Osteocyte (in vitro differentiated cells): ENCODE measurements around the gene ITGB4. TPM values are rescaled to one million over a fixed set of nuclear protein-coding genes. Genes with fewer than 3 reads are reported as not detected.

Source experiments
- DNase-seq: peaks from one replicate; pipeline ENCODE4 v3.0.0; 2021; ENCODE audit warnings: mixed read lengths; ENCODE audit not compliant: unreplicated experiment; ENCODE audit errors: extremely low spot score
- H3K27ac Mint-ChIP-seq: one replicate; pipeline ENCODE4 v1.8.0; 2021; ENCODE audit warnings: mild to moderate bottlenecking, mixed read lengths; ENCODE audit not compliant: unreplicated experiment
- H3K27me3 Mint-ChIP-seq: one replicate; pipeline ENCODE4 v1.8.0; 2021; ENCODE audit warnings: mixed read lengths; ENCODE audit not compliant: unreplicated experiment
- H3K36me3 Mint-ChIP-seq: one replicate; pipeline ENCODE4 v1.8.0; 2021; ENCODE audit warnings: mixed read lengths; ENCODE audit not compliant: unreplicated experiment
- H3K4me1 Mint-ChIP-seq: one replicate; pipeline ENCODE4 v1.8.0; 2021; ENCODE audit warnings: mixed read lengths; ENCODE audit not compliant: unreplicated experiment
- H3K4me3 Mint-ChIP-seq: one replicate; pipeline ENCODE4 v1.8.0; 2021; ENCODE audit warnings: mild to moderate bottlenecking, moderate library complexity, mixed read lengths; ENCODE audit not compliant: unreplicated experiment
- H3K9me3 Mint-ChIP-seq: one replicate; pipeline ENCODE4 v1.8.0; 2021; ENCODE audit warnings: mixed read lengths; ENCODE audit not compliant: unreplicated experiment
- CTCF ChIP-seq: fragments of 200-600 bp; sonication (generic); IDR thresholded peaks from 2 replicates; pipeline ENCODE4 v1.5.0; 2021; ENCODE audit warnings: antibody characterized with exemption, mild to moderate bottlenecking, moderate library complexity
- total RNA-seq: library from RNA; stranded (reverse); gene quantifications from 2 replicates; pipeline ENCODE4 v1.2.1, GENCODE V29; 2021

The ITGB4 gene
- total RNA-seq, 1 donor from 2014 or later = 460 TPM

- Mint-ChIP-seq H3K27me3 (no peaks in the 10 kb centered on the region), H3K4me3 (no peak overlapping the region), H3K36me3 (peaks cover 57% of the 10 kb centered on the region), H3K4me1 (peaks cover 8% of the 10 kb centered on the region), H3K9me3 (no peaks in the 10 kb centered on the region), H3K27ac (no peak overlapping the region)
- TF ChIP-seq CTCF = no peak
- no peak for DNase-seq
These were observed 9.9 kb downstream of the ITGB4 start for GRCh38 chr17:75731086-75731715.

- TF ChIP-seq CTCF = no peak
- H3K4me3 Mint-ChIP-seq = no peak overlapping the region
- no peak overlapping the region for H3K27ac Mint-ChIP-seq
- H3K4me1 Mint-ChIP-seq = peaks cover 8% of the 10 kb centered on the region
- DNase-seq = no peak
- no peaks in the 10 kb centered on the region for H3K9me3 Mint-ChIP-seq
- peaks cover 64% of the 10 kb centered on the region for H3K36me3 Mint-ChIP-seq
- H3K27me3 Mint-ChIP-seq = no peaks in the 10 kb centered on the region
These were observed 10.6 kb downstream of the ITGB4 start for GRCh38 chr17:75731716-75732498.

- no peak for DNase-seq
- no peaks in the 10 kb centered on the region for H3K27me3 Mint-ChIP-seq
- TF ChIP-seq CTCF = no peak
These were observed 12.2 kb downstream of the ITGB4 start for GRCh38 chr17:75733471-75733870.

GRCh38 chr17:75734674-75735294 is 13.5 kb downstream of the ITGB4 start:
- Mint-ChIP-seq H3K4me3 (no peak overlapping the region), H3K4me1 (peaks cover 8% of the 10 kb centered on the region), H3K27me3 (no peaks in the 10 kb centered on the region), H3K27ac (peak overlapping the region; percentile 75), H3K36me3 (peaks cover 58% of the 10 kb centered on the region), H3K9me3 (no peaks in the 10 kb centered on the region)
- DNase-seq = no peak
- no peak for TF ChIP-seq CTCF

More at GRCh38 chr17:75733471-75733870, 12.2 kb downstream of the ITGB4 start:
- H3K9me3 Mint-ChIP-seq = no peaks in the 10 kb centered on the region
- no peak overlapping the region for H3K27ac Mint-ChIP-seq
- H3K36me3 Mint-ChIP-seq = peaks cover 60% of the 10 kb centered on the region
- H3K4me1 Mint-ChIP-seq = peaks cover 8% of the 10 kb centered on the region
- no peak overlapping the region for H3K4me3 Mint-ChIP-seq
